HPDE6-E6E7 (cell line): ENCODE measurements around the gene S100A7A.
"Not testable (repeated sequence)": the region's sequence is repeated elsewhere in the genome, so short reads cannot be mapped to it uniquely, and the experiment has no call there.

Experiments
- DNase-seq: peaks from one replicate; pipeline ENCODE4 v3.0.0; 2011; ENCODE audit warnings: missing footprints; ENCODE audit errors: extremely low spot score

Gene S100A7A

DNA sequence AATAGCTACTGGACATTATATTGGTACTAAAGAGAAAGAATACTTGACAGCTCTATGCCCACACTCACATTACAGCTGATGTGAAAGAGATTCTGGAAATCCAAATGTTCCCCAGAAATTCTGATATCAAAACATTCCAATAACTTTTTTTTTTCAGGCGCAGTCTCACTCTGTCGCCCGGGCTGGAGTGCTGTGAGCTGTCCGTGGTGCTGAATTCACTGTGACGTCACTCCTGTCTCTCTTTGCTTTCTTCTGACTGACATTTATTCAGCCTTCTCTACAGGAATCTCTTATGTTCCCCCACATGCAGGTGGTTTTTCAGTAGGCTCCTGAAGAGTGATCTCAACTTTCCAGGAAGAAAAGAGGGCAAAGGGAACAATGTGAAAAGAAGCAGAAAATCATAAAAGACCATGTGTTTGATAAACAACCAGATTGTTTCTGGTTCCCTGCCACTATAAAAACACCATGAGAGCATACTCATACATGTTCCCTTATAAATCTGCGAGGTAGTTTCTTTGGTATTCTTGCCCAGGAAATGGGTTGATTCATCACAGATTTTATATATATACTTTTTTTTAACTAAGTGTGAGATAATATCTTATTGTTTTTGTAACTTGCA lies 6.2 kb downstream of the S100A7A start:
- peak; percentile 35 for DNase-seq

DNA sequence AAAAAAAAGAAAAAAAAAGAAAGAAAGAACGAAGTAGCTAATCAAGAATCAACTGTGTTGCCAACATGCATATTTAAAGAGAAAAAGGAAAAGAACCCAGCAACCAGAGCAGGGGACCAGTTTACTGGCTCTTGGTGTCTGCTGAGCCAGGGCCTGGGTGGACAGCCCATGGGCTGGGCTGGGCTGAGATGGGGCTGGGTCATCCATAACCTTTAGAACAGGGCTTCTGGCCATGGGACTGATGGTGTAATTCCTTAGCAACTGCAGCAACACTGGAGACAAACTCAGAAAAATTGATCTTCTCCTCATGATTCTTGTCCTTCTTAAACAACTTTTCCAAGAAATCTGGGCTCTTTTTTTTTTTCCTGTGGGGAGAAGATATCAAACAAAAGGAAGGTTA lies 10.5 kb downstream of the S100A7A start:
- DNase-seq, result no peak

DNA sequence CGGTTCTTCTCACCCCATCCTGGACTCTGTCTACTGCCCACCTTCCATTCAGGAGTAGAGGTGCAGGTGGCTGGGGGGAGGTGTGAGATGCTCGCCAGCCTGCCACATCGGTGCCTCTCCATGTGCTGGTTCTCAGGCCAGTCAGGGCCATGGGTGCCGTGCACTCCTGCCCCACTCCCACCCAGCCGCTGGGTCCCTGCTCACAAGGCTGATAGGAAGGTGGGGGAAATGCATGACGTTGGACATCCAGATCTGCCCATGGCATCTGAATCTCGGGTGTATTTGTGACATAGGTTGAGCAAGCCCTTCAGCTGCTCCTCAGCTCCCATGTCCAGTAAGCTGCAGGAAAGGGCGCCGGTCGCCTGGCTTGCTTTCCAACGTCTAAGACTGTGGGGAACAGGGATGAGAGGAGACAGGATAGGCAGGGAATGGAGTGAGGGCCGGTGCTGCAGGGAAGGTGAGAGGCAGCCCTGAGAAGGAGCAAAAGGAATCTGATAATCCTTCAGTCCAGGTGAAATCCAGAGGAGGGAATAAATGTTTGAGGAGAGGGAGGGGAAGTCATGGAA lies 11.8 kb downstream of the S100A7A start:
- no peak for DNase-seq

DNA sequence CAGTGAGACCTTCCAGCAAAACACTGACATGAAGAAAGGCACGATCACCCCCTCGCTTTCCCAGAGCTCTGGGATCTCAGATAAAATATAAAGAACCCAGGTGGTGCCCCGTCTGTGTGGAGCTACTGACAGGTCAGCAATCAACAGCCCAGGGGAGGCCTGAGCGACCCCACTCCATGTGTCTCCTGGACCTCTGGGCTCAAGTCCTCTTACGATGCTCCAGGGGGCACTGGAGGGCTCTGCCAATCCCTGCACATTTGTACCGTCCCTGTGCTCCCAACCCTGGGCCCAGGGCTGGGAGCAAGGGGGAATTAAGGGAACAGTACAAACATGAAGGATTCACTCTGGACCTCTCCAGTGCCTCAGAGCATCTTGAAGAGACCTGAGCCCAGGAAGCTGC lies 12.5 kb downstream of the S100A7A start:
- no peak for DNase-seq

DNA sequence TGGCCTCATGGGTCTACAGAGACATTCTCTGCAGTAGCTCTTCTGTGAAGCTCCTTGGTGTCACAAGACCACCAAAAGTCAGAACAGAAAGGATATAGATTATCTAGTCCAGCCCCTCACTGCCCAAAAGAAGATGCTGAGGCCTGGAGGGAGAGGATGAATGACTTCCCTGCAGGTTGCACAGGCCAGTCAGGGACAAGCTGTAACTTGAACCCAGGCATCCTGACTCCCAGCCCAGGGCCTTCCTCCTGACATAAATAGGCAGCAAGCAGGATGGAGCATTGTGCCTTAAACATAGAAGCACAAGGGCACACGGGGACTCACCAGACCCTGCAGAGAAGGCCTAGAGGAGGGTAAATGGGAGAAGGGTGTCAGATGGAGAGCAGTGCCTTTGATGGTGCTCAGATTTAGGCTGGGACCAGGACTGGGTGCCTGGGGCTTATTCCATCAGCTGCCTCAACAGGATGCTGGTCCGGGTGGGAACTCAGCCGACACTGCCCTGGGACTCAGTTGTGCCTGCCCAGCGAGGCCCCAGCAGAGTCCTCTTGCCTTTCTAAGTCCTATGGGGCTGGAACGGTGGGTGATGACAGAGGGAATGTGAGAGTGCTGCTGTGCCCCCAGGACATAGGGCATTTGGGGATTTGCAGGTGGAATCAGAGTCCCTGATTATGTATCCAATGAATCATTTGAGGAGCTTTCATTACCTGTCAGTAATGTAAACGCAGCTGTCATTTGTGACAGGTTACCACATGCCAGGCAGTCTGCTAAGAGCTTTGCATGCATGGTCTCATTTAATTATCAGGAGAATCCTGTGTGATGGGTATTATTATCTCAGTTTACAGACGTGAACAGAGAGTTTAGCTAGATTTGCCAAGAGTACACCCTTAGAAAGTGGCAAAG lies 13.2 kb downstream of the S100A7A start:
- peak; percentile 43 for DNase-seq

DNA sequence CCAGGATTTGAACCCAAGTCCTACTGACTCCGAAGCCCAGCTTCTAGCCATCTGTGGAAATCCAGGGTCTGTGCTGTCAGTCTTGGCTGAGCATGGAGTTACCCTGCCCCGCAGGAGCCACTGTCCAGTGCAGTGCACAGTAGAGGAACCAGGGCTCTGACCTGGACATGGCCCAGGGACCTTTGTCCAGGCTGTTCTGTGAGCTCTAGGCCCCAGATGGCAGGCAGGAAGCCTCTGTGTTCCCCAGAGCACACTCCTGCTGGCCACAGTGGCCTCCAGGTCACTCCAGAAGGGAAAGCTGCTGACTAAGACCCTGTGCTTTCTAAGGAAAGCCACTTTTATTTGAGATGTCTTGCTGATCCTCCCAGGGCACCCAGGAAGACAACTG lies 13.8 kb downstream of the S100A7A start:
- DNase-seq, result no peak

DNA sequence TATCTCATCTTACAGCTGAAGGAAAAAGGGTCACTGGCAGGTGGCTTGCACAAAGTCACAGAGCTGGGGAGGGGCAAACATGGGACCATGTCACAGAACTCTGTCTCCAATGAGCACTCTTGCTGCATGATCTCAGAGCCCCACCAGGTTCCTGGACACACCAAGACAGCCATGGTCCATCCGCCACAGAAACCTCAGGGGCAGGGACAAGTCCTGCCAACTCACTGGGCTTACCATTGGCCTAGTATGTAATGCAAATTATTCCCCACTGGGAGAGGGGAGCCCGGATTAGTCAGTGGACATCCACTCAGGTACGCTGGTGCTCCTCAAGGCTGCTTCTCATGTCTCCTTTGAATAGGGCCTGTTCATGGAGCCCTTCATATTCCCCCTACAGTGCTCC lies 14.2 kb downstream of the S100A7A start:
- no peak for DNase-seq

DNA sequence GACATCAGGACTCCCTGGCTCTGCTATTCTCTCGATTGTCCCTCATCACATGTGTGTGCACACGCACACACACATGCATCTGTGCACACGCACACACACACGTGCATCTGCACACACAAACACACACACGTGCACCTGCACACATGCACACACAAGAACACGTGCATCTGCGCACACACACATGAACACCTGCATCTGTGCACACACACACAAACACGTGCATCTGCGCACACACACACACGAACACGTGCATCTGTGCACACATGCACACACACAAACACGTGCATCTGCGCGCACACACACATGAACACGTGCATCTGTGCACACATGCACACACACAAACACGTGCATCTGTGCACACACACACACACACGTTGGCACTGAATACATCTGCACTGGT lies 14.7 kb downstream of the S100A7A start:
- no peak for DNase-seq

DNA sequence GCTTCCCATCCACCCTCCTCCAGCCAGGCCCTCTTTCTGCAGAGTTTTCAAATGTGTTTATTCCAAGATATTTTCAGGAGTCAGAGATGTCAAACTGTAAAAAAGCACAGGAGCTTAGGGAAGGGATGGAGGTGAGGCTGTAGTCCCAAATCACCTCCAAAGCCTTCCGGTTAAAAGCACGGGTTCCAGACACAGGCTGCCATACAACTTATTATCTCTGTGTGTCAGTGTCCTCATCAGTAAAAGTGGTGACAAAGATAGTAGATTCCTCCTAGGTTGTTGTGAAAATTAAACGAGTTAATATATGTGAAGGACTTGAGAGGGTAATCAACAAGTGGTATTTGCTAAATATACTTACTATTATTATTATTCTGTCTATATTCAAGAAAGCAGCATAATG lies 15.1 kb downstream of the S100A7A start:
- DNase-seq, result no peak

DNA sequence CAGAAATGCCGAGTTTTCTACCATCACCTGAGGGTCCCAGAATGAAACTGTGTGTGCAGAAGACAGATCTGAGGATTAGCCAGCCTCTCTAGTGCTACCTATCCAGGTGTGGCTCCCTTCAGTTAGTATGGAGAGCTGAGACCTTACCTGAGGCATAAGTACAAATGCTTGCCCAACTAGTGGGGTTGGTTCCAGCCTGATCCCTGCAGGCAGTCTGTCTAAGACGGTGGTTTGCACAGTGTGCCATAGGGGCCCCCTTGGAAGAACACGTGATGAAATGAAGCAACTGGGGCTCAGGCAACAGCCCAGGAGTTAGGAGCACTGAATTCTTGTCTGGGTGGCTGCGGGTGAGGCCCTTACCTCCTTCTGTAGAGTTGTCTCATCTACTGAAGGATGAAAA lies 15.6 kb downstream of the S100A7A start:
- DNase-seq, result no peak

DNA sequence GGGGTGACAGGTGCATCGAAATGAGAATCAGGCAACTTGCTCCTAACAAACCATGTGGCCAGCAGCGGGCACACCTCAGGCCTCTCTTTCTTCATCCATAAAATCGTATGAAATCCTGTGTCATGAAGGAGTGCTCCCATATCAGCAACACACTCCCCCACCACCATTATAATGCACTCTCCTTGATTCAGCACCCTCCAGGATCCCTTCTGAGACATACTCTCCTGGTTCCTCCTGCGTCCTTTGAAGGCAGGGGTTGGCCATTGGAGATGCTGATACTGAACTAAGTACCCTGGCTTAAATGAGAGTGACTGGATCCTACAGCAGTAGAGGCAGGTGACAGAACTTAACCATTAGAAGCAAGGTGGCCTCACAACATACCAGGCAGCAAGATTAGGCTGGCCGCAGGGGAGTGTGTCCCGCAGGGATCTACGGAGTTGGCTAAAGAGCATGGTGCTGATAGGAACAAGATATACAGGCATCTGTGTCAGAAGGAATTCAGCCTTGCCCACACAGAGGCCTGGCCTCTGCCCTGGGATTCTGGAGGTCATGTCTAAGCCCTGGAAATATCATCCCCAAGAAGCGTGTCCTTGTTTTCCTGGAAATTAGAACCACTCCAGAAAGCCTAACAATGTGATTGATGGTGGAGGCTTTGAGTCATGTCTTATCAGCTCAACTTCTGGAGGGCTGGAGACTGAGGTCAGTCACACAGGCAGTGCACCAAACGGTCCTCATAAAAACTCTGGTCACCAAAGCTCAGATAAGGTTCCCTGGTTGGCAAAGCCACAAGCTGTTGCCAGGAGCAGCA lies 16.8 kb downstream of the S100A7A start:
- DNase-seq, result no peak

DNA sequence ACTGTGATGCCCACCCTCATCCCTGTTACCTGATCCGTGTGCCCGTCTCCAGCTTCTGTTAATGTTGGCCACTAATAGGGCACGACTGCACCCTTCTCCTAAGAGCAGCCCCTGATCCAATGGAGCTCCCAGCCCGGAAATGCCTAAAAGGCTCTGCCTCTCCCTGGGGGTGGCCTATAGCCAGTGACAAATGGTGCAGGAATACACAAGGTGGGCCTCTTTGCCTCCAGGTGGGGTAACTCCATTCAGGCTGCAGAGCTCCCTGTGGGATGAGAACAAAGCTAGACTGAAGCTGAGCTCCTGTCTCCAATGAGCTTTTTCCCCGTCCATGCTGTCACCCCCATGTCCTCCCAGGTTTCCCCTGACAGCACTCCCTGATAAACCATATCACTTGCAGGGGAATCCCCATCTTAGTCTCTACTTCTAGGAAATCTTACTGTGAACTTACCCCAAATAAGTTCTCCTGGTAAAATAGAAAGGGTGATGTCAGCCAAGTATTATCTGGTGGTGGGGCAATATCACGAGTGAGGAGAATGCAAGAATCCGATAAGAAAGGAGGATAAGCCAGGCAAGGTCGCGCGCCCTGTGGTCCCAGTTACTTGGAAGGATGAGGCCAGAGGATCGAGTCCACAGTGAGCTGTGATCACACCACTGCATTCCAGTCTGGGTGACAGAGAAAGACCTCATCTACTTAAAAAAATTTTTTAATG lies 18.6 kb downstream of the S100A7A start:
- no peak for DNase-seq

DNA sequence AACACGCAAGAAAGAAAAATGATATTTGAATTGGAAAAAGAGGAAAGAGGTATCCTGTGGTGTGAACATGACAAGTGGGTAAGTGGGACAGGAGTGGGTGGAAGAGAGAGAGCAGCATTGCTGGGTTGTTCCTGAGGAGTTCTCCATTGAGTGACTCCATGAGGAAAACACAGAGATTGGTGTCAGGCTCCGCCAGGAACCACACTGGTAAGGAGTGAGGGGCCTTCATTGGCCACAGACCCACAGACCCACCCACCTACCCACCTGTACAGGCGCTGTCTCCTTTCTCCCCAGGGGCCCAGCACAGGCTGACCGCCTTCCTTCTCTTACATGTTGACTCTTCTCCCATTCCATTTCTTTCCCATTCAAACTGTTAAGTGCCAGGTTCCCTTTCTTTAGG lies 20.9 kb downstream of the S100A7A start:
- no peak for DNase-seq

DNA sequence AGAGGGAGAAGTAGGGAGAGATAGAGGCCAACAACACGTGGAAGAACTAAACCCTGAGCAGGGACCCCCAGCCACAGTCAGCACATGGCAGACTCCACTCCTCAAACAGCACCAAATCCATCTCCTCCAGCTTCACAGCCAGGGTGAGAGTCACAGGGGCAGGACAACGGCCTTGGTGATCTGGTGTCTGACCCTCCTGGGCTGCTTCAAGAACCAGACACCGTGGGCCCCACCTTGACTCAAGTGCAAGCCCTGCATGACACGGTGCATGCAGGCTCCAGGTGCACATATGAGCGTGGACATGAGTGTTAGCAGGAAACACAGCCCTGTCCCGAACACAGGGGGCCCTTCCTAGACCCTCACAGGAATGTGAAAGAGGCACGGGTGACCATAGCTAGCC lies 22.3 kb downstream of the S100A7A start:
- DNase-seq, result no peak

DNA sequence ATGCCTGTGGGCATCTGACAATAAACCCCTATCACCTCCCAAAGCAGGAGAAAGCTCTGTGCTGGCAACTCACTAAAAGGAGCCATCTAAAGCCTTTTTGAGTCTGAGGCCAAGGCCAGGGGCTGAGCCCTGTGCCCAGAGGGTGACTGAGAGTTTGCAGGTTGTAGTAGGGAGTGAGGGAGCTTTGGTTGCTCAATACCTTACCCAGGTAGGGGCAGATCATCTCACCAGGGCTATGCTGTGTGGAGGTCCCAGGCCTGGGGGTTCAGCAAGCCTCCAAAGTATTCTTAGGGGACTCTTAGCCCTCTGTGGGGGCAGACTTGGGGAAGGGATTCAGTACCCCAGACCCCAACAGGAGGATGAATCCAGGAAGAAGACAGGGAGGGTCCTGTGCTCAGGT lies 23.0 kb downstream of the S100A7A start:
- DNase-seq, result no peak

DNA sequence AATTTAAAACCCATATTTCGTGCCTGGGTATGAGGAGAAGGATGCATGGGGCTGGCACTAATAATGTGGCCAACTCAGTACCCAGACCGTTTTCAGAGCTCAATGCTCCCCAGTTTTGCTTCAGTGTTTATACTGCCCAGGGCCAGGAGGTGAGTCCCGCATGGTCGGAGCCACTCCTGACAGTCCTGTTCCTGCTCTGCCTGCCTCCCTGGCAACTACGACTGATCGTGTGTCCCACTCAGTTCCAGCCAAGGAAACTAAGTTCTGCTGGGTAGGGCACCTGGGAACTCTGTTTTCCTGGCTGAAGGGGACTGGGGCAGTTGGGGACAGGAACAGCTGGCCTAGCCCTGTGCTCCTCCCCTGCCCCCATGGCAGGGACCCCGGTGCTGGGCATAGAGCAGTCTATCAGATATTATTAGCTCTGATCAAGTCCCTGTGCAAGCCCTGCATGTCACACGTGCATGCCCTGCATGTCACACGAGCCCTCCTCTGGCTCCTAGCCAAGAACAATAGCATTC lies 25.0 kb downstream of the S100A7A start:
- no peak for DNase-seq

DNA sequence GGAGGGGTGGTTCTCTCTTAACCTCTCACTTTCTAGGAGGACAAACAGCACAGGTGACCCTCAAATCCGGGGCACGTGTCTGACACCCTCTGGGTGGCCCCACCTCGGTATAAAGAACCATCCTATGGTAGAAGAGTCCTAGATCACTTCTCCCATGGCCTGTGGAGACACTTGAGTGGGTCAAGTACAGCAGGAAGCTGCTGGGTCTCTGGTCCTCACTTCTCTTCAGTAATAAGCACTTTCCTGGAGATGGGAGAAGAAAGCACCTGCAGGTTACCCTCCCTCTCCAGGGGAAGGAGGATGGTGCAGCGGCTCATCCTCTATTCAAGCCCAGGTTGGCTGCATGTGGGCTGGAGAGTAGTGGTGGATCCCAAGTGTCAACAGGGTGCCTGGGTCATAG lies 27.2 kb downstream of the S100A7A start:
- DNase-seq, result no peak

DNA sequence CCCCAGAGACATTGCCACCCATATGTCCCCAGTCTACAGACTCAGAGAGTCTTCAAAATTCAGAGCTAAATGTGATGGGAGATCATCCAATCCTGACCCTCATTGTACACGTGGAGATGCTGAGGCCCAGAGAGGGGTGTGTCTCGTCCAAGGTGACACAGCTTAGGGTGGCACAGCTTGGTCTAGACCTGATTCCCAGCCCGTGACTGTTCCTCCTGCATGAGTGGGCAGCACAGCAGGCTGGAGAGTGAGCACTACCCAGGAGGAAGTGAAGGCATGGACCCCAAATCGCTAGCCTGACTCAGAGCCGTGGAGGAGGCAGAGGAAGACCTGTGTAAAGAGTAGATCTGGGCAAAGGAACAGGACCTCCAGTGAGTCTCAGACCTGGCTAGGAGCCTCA lies 27.8 kb downstream of the S100A7A start:
- DNase-seq, result no peak

DNA sequence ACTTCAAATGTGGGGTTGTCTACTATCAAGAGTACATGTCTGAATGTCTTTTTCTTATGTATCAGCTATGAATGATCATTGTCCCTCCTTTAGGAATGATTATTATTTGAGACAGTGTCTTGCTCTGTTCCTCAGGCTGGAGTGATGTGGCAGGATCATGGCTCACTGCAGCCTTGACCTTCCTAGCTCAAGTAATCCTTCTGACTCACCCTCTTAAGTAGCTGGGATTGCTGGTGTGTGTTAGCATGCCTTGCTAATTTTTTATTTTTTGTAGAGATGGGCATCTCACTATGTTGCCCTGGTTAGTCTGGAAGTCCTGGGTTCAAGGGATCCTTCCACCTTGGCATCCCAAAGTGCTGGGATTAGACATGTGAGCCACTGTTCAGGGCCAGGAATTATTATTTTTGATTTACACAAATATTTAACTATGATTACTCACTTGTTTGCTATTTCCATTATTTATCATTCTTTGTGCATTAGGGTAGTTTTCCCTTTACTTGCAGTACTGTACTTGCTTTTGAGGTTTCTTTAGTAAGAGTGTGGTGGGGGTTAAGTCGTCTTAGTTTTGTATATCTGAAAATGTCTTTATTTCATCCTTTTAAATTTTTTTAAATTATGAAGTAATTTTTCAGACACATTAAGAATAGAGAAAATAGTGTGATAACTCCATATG lies 31.3 kb downstream of the S100A7A start:
- DNase-seq, result no peak

DNA sequence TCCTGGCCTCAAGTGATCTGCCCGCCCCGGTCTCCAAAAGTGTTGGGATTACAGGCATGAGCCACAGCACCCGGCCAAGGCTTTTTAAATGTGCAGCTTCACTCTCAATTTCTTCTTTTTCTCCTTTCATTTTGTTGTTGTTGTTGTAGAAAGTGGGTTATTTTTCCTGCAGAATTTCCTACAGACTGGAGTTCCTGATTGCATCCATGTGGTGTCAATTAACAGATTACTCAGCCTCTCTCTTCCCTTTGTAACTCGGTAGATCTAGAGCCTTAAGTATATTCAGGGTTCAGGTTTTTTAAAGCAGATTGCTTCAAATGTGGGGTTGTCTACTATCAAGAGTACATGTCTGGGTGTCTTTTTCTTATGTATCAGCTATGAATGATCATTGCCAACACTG lies 32.5 kb downstream of the S100A7A start:
- not testable (repeated sequence) for DNase-seq

DNA sequence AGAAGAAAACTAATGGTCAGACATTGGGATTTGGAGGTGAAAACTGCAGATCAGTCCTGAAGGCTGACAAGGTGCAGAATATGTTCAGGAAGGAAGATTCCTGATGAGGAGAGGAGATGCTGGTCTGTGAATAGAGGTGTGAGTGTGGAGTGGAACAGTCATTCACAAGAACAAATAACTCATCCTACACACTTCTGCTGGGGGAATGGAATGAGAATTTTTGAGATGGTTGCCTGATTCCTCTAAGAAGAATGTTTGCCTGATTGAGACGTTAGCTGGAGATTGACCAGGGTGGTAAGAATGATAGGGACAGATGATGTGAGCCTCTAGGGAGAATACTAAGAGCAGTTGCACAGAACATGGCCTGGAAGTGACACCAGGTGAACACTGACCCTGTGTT lies 40.1 kb downstream of the S100A7A start:
- no peak for DNase-seq
